ENCODE data around the gene LMX1A. TPM values are rescaled to one million over a fixed set of nuclear protein-coding genes. Genes with fewer than 3 reads are reported as not detected.

The LMX1A gene
- total RNA-seq, 1 donor from 2014 or later, result not detected

GRCh38 chr1:165204548-165204947 is 152.0 kb downstream of the LMX1A start:
- H3K4me3 Mint-ChIP-seq (ENCODE audit: unreplicated experiment), result no peak overlapping the region
- H3K36me3 Mint-ChIP-seq (ENCODE audit: unreplicated experiment), result no peaks in the 10 kb centered on the region
- no peaks in the 10 kb centered on the region for H3K9me3 Mint-ChIP-seq (ENCODE audit: unreplicated experiment)
- no peaks in the 10 kb centered on the region for H3K4me1 Mint-ChIP-seq (ENCODE audit: unreplicated experiment)
- DNase-seq (ENCODE audit: extremely low spot score, unreplicated experiment), result no peak
- no peak overlapping the region for H3K27ac Mint-ChIP-seq (ENCODE audit: unreplicated experiment)
- TF ChIP-seq, protein P1, sequence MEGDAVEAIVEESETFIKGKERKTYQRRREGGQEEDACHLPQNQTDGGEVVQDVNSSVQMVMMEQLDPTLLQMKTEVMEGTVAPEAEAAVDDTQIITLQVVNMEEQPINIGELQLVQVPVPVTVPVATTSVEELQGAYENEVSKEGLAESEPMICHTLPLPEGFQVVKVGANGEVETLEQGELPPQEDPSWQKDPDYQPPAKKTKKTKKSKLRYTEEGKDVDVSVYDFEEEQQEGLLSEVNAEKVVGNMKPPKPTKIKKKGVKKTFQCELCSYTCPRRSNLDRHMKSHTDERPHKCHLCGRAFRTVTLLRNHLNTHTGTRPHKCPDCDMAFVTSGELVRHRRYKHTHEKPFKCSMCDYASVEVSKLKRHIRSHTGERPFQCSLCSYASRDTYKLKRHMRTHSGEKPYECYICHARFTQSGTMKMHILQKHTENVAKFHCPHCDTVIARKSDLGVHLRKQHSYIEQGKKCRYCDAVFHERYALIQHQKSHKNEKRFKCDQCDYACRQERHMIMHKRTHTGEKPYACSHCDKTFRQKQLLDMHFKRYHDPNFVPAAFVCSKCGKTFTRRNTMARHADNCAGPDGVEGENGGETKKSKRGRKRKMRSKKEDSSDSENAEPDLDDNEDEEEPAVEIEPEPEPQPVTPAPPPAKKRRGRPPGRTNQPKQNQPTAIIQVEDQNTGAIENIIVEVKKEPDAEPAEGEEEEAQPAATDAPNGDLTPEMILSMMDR (IDR thresholded peaks at IDR 0.05), result no peak
- no peaks in the 10 kb centered on the region for H3K27me3 Mint-ChIP-seq (ENCODE audit: unreplicated experiment)

- Mint-ChIP-seq H3K36me3 (ENCODE audit: unreplicated experiment) (no peaks in the 10 kb centered on the region), H3K27ac (ENCODE audit: unreplicated experiment) (no peak overlapping the region), H3K4me3 (ENCODE audit: unreplicated experiment) (no peak overlapping the region), H3K4me1 (ENCODE audit: unreplicated experiment) (no peaks in the 10 kb centered on the region), H3K9me3 (ENCODE audit: unreplicated experiment) (no peaks in the 10 kb centered on the region), H3K27me3 (ENCODE audit: unreplicated experiment) (no peaks in the 10 kb centered on the region)
- no peak for DNase-seq (ENCODE audit: extremely low spot score, unreplicated experiment)
- TF ChIP-seq, protein P1 (IDR thresholded peaks at IDR 0.05), result no peak
These were observed 165.4 kb downstream of the LMX1A start for GRCh38 chr1:165191087-165191486.

GRCh38 chr1:165189913-165190312 is 166.6 kb downstream of the LMX1A start:
- Mint-ChIP-seq H3K36me3 (ENCODE audit: unreplicated experiment) (no peaks in the 10 kb centered on the region), H3K4me3 (ENCODE audit: unreplicated experiment) (no peak overlapping the region), H3K4me1 (ENCODE audit: unreplicated experiment) (no peaks in the 10 kb centered on the region), H3K9me3 (ENCODE audit: unreplicated experiment) (no peaks in the 10 kb centered on the region), H3K27ac (ENCODE audit: unreplicated experiment) (no peak overlapping the region), H3K27me3 (ENCODE audit: unreplicated experiment) (no peaks in the 10 kb centered on the region)
- TF ChIP-seq, protein P1 (IDR thresholded peaks at IDR 0.05), result no peak
- no peak for DNase-seq (ENCODE audit: extremely low spot score, unreplicated experiment)

GRCh38 chr1:165189011-165189410 is 167.5 kb downstream of the LMX1A start:
- Mint-ChIP-seq H3K27me3 (ENCODE audit: unreplicated experiment) (no peaks in the 10 kb centered on the region), H3K27ac (ENCODE audit: unreplicated experiment) (no peak overlapping the region), H3K9me3 (ENCODE audit: unreplicated experiment) (peaks cover under 1% of the 10 kb centered on the region), H3K36me3 (ENCODE audit: unreplicated experiment) (no peaks in the 10 kb centered on the region), H3K4me1 (ENCODE audit: unreplicated experiment) (no peaks in the 10 kb centered on the region), H3K4me3 (ENCODE audit: unreplicated experiment) (no peak overlapping the region)
- DNase-seq (ENCODE audit: extremely low spot score, unreplicated experiment), result no peak
- TF ChIP-seq, protein P1 (IDR thresholded peaks at IDR 0.05), result no peak

DNA sequence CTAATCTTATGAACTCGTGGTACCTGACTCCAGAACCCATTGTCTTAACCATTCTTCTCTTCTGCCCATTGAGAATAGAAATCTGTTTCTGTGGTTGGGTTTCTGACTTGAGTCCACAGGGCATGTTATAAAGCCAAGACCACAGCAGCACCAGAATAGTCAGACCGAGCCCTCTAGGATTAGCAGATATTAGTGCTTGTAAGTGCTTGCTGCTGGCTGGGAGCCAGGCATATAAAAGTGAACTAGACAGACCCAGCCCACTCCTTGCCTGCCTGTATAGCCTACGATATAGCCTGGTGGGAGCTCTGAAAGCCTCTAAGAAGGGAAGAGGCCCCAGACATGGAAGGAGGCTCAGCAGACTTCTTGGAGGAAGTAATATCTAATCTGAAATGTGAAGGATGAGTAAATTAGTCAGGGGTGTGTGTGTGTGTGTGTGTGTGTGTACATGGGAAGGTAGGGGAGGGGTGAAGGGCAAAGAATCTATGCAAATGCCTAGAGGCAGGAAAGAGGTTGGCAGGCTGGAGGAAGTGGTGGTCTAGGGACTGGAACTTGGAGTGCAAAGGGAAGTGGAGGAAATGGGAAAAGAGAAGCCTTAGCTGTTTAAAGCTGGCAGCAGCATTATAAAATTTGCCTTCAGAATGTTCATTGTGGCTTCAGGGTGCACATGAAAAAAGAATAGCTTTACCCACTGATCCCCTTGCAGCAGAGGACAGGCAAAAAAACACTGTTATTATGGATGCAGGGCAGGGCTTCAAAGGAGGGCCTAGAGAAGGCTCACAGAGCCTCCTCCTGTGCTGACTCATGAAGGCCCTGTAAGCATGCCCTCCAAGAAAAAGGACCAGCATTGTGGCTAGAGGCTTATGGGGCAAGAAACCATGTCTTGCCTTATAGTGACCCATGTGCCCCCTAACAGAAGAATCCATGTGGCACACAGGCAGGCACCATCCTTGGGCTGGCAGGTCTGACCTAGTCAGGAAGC is 169.2 kb downstream of the LMX1A start:
- H3K27ac Mint-ChIP-seq (ENCODE audit: unreplicated experiment), result no peak overlapping the region
- no peaks in the 10 kb centered on the region for H3K36me3 Mint-ChIP-seq (ENCODE audit: unreplicated experiment)
- no peak for DNase-seq (ENCODE audit: extremely low spot score, unreplicated experiment)
- no peaks in the 10 kb centered on the region for H3K27me3 Mint-ChIP-seq (ENCODE audit: unreplicated experiment)
- TF ChIP-seq, protein P1 (IDR thresholded peaks at IDR 0.05), result no peak
- peaks cover 9% of the 10 kb centered on the region for H3K9me3 Mint-ChIP-seq (ENCODE audit: unreplicated experiment)
- no peak overlapping the region for H3K4me3 Mint-ChIP-seq (ENCODE audit: unreplicated experiment)
- H3K4me1 Mint-ChIP-seq (ENCODE audit: unreplicated experiment), result no peaks in the 10 kb centered on the region

All from osteocyte (in vitro differentiated cells).